HG03442 (cell line): ENCODE data around the gene FSTL3.
"Not testable (repeated sequence)": the region's sequence is repeated elsewhere in the genome, so short reads cannot be mapped to it uniquely, and the experiment has no call there.

ENCODE experiments used
- ATAC-seq: cut with Tn5 transposase; IDR thresholded peaks from one replicate; pipeline ENCODE4 v1.9.1; 2021; ENCODE audit warnings: mild to moderate bottlenecking, moderate library complexity; ENCODE audit not compliant: unreplicated experiment

FSTL3 gene

DNA sequence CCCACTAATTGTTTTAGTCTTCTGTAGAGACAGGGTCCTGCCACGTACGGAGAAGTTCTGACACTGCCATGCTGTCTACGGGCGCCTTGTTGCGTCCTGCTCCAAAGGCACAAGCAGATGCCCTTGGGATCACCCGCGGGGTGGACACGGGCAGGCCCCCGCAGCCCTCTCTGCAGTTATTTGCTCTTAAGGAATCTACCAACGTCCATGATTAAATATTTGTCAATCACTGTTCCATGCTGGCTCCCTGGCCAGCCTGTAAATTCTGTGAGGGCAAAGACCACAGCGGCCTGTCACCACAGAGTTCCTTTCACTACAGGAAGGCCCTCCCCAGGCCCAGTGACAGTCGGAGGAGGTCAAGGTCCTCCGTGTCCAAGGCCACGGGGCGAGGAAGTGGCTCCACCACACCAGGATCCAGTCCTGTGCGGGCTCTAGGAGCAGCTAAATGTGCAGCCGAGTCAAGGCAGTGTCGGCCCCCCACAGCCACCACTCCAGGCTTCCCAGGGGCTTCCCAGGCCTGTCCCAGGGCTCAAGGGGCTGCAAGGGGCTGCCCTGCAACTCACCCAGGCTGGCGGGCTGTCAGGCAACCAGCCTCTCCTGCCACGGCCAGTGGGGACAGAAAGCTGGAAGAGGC, 15.3 kb upstream of the FSTL3 start:
- ATAC-seq: no peak

DNA sequence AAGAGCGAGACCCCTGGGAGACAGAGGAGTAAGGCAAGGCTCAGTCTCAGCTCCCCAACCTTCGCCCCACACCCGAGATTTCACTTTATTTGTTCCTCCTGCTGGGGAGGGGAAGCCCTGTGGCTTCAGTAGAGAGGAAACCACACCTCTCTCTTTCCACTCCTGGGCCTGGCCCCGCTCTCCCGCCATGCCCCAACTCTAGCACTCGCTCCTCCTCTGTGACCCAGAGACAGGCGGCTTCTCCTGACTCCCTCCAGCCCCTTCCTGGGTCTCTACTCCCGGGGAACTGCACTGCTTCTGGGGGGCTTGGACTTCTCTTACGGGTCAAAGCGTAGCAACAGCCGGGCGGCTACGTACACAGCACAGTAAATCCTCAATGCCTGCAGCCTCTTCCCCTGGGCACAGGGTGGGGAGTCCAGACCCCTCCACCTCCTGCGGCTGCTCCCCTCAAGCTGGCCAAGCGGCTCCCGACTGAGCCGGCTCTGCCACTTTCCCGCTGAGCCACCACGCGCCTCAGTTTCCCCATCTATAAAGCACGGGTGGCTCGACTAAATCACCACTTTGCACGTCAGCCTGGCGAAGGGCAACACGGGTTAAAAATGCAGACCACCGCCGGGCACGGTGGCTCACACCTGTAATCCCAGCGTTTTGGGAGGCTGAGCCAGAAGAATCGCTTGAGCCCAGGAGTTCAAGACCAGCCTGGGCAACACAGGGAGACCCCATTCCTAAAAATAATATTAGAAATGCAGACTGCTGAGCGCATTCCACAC, 14.6 kb upstream of the FSTL3 start:
- ATAC-seq: no peak

DNA sequence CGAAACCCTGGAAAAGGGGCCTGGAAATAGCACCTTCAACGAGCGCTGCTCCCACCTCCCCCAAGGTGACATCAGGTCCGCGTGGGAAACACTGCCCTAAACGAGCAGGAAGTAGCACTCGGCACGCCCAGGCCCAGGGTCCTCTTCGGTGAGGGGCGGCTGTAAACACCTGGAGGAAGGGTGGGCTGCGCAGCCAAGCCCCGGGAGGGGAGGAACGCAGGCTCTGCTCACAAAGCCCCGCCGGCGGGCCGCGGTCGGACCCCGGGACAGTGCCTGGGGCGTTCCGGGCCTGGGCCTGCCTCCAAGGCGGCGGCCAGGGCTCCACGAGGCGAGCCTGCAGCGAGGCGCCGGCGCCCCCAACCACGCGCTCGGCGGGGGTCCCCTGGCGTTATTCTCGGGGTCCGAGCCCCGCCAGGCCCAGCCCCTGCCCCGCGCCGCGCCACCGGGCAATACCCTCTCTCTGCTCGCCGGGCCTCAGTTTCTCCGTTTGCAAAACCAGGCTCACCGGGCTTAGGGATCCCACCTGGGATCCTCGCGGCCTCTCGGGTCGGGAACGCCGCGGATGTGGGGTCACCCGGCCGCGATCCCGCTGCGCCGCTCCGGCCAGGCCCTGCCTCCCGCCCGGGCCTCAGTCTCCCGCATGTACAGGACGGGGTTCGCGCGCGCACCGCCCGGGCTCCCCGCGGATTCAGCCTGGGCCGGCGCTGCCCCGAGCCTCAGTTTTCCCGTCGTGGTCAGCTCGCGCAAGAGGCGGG, 13.8 kb upstream of the FSTL3 start:
- peak; percentile 16 for ATAC-seq

DNA sequence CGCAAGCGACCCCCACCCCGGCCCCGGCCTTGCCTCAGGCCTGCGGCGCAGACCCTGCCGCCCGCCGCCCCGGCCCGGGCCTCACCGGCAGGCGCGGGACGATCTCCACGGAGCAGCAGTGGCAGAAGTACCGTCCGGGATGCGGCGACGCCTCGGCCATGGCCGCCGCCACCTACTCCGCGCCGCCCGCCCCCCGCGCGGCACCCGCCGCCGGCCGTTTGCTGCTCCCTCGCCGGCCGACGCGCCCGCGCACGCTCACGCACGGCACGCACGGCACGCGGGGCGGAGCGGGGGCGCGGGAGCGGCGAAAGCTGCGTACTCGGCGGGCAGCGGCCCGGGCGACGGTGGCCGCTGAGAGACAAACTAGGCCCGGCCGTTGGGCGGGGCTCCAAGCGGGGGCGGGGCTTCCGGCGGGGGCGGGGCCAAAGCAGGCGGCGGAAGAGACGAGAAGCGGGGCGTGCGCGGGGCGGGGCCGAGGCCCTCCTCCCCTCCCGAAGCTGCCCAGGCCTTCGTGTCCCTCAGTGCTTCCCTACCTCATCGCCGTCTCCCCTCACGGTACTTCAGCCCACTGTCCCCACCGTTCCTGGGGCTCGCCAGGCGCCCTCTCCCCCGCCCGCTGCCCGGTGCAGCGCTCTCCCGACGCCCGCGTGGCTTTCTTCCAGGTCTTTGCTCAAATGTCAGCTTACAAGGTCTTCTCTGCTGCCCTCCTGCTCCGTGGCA, 13.1 kb upstream of the FSTL3 start, which contains the start of gene RNF126:
TSS of gene RNF126 (minus strand) at position 253 of the 720 bp plus-strand sequence. CDS start at position 160, 93 bp downstream.
- ATAC-seq: peak; percentile 58

DNA sequence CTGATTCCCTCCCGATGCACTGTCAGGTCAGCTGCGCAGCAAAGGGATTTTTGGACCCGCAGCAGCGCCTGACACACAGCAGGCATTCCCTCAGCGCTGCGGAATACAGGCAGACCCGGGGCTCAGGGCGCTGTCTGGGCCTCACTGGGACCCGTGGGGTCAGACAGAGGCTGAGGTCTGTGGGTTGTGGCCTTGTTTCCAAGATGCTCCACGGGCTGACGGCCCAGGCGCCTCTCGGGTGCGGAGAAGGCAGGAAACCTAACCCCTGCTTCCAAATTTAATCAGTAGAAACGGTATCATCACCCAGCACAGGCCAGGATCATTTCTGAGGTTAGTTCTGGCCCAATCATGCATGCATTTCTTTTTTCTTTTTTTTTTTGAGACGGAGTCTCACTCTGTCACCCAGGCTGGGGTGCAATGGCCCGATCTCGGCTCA, 12.5 kb upstream of the FSTL3 start:
- ATAC-seq: no peak

DNA sequence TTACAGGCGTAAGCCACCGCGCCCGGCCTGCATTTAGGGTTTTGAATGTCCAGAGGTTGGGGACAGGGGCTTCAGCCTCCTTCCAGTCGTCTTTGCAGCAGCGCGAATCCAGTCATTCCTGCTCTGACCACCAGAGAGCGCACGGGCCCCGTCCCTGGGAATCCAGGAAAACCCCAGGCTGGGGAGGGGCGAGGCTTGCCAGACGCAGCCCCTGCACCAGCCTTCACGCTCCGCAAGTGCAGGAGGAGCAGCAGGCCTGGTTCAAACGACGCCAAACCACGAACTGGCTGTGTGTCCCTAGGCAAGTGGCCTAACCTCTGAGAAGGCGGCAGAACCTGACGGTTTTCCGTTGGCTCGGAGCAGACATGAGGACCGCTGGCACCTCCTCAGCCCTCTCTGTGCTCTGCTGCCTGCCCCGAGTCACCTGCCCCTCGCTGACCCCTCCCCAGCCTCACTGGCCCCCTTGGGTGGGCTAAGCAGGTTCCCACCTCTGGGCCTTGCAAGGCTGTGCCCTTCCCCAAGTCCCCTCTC, 11.2 kb upstream of the FSTL3 start:
- no peak for ATAC-seq

DNA sequence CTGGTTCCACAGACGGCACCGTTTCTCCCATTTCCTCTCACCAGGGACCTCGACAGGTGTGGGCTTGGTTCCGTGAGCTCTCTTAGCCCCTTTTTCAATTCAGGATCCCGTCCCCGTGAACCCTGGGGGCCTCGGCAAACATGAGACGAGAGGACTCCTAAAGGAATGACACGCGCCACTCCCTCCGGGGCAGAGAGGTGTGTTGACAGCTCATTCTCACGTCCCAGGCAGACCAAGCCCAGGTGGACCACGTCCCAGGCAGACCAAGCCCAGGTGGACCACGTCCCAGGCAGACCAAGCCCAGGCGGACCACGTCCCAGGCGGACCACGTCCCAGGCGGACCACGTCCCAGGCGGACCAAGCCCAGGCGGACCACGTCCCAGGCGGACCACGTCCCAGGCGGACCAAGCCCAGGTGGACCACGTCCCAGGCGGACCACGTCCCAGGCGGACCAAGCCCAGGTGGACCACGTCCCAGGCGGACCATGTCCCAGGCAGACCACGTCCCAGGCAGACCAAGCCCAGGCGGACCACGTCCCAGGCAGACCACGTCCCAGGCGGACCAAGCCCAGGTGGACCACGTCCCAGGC, 9.1 kb upstream of the FSTL3 start:
- ATAC-seq: not testable (repeated sequence)

DNA sequence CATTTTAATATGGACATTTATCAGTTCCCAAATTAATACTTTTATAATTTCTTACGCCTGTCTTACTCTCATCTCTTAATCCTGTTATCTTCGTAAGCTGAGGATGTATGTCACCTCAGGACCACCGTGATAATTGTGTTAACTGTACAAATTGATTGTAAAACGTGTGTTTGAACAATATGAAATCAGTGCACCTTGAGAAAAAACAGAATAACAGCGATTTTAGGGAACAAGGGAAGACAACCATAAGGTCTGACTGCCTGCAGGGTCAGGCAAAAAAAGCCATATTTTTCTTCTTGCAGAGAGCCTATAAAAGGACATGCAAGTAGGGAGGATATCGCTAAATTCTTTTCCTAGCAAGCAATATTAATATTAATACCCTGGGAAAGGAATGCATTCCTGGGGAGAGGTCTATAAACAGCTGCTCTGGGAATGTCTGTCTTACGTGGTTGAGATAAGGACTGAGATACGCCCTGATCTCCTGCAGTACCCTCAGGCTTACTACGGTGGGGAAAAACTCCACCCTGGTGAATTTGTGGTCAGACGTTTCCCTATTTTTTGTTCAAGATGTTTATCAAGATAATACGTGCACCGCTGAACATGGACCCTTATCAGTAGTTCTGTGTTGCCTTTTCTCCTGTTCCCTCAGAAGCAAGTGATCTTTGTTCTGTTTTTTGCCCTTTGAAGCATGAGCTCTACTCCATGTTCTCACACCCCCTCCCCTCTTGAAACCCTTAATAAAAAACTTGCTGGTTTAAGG, 7.3 kb upstream of the FSTL3 start:
- ATAC-seq: not testable (repeated sequence)

DNA sequence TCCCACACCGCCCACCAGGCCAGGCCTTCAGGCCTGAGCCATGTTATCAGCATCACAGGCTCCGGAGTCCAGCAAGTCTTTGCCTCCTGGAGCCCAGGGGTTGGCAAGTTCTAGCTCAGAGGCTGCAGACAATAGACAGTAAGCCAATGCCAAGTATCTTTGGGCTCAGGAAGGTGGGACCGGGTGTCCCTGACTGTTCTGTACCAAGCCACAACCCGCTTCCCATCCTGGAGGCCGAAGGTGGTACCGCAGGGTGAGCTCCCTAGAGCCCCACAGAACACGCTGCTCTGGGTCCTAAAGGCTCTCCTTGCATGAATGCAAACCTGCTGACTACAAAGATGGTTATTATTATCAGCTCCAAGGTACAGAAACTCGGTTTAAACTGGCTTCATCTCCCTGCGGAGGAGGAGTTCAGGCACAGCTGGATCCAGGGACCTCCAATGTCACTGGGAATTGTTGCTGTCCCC, 5.5 kb upstream of the FSTL3 start:
- no peak for ATAC-seq

DNA sequence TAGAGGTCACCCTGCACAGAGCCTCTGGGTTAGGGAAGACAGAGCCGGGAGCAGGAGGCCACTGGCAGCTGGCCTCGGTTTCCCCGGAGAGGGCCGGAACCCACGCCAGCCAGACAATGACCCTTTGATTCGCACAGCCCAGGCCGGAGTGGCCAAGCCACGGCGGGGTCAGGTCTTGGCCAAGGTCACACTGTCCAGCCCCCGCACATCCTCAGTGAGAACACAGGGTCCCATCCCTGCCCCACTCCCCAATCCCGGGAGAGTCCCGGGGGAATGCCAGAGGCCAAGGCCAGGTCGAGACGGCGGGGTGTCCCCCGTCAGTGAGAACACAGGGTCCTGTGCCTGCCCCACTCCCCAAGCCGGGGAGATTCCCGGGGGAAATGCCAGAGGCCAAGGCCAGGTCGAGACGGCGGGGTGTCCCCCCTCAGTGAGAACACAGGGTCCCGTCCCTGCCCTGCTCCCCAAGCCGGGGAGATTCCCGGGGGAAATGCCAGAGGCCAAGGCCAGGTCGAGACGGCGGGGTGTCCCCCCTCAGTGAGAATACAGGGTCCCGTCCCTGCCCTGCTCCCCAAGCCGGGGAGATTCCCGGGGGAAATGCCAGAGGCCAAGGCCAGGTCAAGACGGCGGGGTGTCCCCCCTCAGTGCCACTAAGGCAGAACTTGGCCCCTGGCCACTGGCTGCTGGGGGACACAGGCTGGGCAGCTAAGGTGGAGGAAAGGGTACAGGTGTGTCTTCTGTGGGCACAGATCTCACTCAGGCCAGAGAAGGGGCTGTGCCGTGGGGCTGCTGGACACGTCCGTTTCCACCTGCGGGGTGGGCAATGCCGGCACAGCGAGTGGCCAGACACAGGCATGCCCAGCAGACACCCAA, 1.7 kb upstream of the FSTL3 start:
- ATAC-seq: no peak

DNA sequence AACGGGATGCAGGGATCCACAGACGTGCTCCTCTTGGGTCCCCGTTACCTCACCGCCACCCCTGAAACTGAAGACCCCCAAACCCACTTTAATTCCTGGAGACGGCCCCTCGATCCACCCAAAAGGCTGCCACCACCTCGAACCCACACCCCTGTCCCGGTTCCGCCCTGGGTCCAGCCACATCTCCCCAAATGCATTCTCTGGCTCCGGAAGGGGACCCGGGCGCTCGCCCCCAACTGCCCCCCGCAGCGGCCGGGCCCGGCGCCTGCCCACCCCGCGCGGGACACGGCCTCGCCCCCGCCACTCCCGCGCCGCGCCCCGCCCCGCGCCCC, 219 bp upstream of the FSTL3 start:
- ATAC-seq: no peak

DNA sequence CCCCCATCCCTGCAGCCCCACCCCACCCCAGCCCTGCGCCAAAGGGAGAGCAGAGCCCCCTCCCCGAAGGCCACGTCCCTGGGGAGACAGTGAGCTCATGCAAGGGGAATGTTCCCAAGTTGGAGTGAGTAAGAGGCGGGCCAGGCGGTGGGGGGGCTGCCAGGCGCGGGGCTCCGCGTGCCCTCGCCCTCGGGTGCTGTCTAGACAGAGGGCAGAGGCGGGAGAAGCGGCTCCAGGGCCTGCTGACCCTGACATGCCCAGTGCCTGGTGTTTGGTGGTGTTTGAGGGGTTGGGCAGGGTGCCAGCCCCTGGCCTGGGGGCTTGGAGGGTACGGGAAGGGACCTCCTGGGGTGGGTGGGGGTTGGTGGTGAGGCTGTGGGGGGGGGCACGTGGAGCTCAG, 1.0 kb downstream of the FSTL3 start:
- no peak for ATAC-seq

DNA sequence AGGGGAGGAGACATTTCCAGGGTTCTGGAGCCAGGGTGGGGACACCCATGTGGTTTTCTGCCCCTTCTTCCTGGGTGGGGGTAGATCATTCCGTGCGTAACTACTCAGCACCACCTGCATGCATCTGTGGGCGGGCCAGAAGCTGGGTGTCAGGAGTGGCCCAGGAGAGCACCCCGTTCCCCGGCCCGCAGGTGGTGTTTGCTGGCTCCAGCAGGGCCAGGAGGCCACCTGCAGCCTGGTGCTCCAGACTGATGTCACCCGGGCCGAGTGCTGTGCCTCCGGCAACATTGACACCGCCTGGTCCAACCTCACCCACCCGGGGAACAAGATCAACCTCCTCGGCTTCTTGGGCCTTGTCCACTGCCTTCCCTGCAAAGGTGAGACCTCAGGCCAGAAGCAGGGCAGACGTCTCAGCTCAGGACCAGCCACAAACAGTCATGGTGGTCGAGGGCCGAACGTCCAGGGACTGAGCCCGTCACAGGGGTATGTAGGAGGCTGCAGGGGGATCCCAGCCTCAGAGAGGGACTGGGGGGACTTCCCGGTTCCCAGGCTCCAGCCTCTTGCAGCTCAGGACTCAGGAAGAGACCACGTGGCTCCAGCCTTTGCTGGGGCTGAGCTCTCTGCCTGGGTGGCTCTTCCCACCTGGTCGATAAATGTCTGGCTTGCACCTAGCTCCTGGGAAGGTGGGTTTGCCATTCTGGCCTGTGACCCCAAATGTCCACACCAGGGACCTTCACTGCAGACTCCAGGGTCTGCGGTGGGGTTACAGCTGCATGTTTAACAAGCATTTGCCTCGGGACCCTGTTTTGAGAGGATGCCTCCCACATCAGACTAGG, 1.6 kb downstream of the FSTL3 start:
- ATAC-seq: no peak

DNA sequence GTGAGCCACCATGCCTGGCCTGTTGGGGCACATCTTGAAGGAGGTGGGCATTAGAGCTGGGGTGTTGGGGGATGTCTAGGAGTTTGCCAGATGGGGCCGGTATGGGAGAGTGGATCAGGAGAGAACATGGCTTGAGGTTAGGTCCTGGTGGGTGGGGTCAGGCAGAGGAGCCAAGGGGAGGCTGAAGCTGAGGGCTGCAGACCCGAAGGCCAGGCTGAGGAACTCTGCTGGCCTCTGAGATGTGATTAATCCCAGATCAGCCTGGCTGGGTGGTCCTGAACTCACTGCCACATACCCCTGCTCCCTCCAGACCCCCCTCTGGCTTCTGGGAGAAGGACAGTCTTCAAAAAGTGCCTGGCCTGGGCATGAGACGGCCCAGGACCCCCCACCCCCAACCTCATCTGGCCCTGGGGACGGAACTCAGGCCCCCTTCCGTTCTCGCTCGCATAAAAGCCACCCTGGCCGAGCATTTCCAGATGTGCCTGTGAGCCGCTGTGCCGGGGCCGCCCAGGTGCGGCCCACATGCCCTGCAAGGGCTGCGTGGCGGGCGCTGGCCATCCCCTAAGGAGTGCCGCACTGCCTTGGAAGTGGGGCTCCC, 2.7 kb downstream of the FSTL3 start:
- no peak for ATAC-seq

DNA sequence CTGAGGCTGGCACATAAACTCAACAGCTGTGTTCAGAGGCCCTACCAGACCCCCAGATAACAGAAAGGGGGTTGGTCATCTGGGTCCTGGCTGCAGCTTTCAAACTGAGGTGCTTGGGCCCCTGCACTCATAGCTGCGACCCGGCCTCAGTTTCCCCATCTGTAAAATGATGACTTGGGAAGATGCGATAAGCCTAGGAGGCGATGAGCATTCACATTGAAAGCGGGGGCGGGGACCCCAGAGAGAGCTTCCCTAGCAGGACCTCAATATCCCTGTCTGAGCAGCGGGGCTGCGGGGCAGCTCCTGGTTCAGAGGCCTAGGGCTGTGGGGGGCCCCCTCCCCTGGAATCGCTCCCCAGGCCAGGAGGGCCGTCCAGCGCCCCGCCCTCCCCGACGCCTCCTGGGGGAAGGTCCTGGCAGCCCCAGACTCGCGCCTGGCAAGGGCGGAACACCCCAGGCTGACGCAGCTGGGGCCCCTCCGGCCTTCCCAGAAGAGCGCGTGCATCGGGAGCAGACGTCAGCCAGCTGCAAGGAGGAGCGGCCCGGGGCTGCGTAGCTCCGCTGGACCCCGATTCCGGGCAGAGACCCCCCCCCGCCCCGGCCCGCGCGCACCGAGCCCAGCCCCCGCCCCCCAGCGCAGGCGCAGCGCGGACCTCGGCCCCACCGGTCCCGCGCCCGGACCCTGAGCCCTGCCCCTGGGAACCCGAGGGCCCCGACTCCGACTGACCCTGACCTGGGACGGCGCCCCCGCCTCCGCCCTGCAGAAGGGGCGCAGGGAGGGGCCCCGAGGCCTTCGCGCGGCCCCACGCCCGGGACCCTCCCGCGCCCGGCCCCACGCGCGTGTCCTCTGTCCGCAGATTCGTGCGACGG, 3.5 kb downstream of the FSTL3 start:
- peak; percentile 16 for ATAC-seq

DNA sequence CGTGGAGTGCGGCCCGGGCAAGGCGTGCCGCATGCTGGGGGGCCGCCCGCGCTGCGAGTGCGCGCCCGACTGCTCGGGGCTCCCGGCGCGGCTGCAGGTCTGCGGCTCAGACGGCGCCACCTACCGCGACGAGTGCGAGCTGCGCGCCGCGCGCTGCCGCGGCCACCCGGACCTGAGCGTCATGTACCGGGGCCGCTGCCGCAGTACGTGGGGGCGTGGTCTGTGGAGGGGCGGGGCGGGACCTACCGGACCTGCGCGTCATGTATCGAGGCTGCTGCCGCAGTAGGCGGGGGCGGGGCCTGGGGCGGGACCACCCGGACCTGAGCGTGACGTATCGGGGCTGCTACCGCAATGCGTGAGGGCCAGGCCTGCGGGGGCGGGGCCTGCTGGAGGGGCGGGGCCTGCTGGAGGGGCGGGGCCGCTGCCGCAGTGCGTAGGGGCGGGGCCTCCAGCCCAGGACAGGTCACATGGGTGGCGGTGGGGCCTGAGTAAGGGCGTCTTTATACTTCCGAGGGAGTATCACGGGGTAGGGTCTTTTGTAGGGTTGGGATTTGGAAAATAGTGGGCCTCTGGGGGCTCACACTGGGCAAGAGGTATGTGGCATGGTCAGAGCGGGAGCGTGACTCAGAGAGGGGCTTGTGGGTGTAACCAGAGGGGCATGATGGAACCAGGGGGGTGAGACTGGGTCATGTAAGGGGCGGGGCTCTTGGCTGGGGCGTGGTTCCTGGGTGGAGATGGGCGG, 4.3 kb downstream of the FSTL3 start:
- ATAC-seq: peak; percentile 64
